Cardiac fibroblast (primary cell): Measurements from ENCODE around the gene GPRIN3.
A peak's percentile ranks its signal among the peaks of the same experiment; 100 is the strongest.

Experiments
- DNase-seq, 2 donors: peaks; one replicate each; pipeline versions ENCODE4 v3.0.0 to v3.0.0-alpha.2; 2010; ENCODE audit warnings: low read depth in 2 of 2
- H3K4me3 ChIP-seq, 2 donors: replicated peaks in 1 of 2; 1 replicate in 1 of 2; 2 replicates in 1 of 2; pipeline ENCODE4 v1.5.1; 2011; ENCODE audit warnings: low read depth in 2 of 2, low read length in 2 of 2, mild to moderate bottlenecking in 2 of 2, moderate library complexity in 1 of 2
- CTCF ChIP-seq: IDR thresholded peaks from one replicate; pipeline ENCODE4 v1.5.1; 2011; ENCODE audit warnings: low read depth, mild to moderate bottlenecking, low read length, inconsistent platforms

The GPRIN3 gene

GRCh38 chr4:89308161-89308500 lies 531 bp upstream of the GPRIN3 start:
- DNase-seq: no peak
- peak overlapping the region; percentile 43 to 50 for H3K4me3 ChIP-seq
- TF ChIP-seq CTCF: no peak

DNA sequence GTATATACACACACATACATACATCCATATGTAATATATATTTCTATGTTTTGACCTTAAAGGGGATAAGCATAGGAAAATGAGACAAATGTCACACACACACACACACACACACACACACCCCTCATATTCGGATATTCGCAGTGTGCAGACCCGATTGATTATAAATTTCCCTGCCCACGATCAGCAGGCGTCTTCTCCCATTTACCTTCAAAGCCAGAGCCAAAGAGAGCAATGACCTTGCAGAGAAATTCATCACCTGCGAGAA lies 488 bp downstream of the GPRIN3 start:
- no peak for DNase-seq
- peak overlapping the region; percentile 43 to 50 for H3K4me3 ChIP-seq

GRCh38 chr4:89306486-89307177 lies 968 bp downstream of the GPRIN3 start:
- no peak for TF ChIP-seq CTCF
- no peak for DNase-seq
- no peak overlapping the region for H3K4me3 ChIP-seq

More for the DNA sequence above, 488 bp downstream of the GPRIN3 start:
- no peak for TF ChIP-seq CTCF

GRCh38 chr4:89305712-89306437 lies 1.7 kb downstream of the GPRIN3 start:
- no peak for TF ChIP-seq CTCF
- H3K4me3 ChIP-seq: no peak overlapping the region
- DNase-seq: peak; percentile 15 to 38

DNA sequence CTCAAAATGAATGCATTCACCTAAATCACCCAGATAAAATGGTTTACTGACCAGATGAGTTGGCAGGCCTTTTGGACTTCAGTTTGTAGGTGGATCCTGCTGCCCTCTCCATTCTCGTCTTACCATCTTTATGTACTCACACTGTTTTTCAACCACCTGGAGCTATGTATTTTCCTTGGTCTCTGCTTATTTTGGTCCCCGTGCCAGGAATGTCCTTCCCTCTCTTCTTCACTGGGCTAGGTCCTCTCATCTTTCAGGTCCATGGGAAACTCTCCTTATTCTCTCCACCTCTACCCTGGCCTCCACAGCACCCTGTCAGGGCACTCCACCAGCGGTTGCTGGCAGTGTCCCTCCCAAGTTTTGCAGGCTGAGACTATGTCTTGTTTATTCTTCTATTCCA lies 2.6 kb downstream of the GPRIN3 start:
- TF ChIP-seq CTCF: no peak

GRCh38 chr4:89303814-89304388 lies 3.7 kb downstream of the GPRIN3 start:
- H3K4me3 ChIP-seq: no peak overlapping the region
- no peak for TF ChIP-seq CTCF
- no peak for DNase-seq

More for the DNA sequence above, 2.6 kb downstream of the GPRIN3 start:
- H3K4me3 ChIP-seq: no peak overlapping the region
- no peak for DNase-seq
